ENCODE measurements around the gene PDE4A.
"Not testable (repeated sequence)": the region's sequence is repeated elsewhere in the genome, so short reads cannot be mapped to it uniquely, and the experiment has no call there.

PDE4A gene

DNA sequence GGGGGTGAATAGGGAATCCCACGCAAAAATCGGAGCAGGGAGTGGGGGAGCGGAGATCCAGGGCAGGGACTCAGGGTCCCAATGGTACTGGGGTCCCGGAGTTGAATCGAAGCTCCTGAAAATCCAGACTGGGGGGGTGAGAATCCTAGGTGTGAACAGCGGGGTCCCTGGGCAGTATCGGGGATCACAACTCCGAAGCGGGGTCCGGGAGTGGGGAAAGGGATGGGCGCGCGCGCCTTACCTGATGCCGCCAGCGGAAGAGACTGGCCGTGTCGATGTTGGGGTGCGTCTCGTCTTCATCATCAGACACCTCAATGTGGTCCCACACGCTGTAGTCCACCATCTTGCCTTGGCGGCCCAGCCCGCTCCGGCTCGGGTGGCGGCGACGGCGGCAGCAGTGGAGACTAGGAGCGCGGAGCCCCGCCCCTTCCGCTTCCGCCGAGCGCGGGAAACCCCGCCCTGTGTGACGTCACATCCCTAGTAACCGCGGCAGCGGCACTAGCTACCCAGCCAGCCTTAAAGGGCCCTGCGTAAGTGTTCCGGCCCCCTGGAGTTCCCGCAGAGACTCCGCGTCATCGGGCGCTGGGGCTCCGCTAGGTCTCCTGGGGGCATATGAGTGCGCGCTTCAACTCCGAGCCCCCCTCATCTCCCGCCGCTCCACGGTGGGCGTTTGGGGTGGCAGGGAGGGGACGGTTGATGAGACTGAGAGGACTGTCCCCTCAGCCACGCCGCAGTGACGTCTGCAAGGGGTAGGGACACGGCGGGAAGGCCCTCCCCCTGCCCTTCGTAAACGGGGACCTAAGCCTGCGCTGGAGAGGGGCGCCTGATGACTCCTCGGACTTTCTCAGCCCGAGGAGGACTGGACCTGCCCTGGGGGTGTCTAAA, 17.0 kb upstream of the PDE4A start, which contains the start of gene CDC37:
Gene CDC37, minus strand, starts transcription at position 406 of the 885 bp plus-strand sequence. Its CDS starts 63 bp downstream, at position 343.
- peak; percentile 95 for FAIRE-seq

DNA sequence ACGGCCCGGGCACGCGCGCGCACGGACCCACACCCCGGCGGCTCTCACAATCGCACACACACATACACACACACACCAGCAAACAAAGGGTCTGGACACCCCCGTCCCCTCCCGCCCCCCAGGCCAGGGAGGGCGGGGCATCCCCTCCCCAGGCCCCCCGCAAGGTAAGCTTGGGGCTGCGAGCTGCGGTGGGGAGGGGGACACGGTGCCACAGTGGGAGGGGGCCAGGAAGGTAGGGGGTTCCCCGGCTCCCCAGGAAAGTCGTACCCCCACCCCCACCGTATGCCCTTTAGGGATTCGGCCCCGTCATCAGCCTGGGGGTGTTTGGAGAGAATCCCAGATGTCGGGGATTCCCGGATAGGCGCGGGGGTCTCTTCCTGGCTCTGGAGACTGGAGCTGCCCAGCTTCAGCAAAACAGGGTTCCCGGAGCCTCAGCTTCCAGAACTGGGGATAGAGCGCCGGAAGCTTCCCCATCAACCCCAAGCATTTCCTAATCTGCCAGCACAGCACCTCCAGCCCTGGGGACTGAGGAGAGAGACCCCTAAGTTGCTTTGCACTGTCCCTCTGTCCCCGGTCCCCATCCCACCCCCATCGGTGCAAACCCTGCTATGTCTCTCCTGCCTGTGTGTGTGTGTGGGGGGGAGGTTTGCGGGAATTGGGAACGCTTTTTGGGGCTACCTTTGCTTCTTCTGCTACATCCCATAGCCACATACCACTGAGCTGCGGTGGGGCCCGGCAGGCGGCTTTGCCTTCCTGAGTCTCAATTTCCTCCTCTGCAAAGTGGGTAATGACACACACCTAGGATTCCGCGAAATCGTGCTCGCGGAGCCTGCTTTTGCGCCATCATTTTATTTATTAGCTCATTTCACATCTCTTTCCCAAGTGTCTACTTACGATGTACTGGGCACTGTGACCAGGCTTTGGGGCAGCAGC, 15.2 kb upstream of the PDE4A start:
- FAIRE-seq (no peak), DNase-seq (ENCODE audit: insufficient read length, low spot score) (no peak)

More for the DNA sequence above, 17.0 kb upstream of the PDE4A start, which contains the start of gene CDC37:
- peak; percentile 99 for DNase-seq (ENCODE audit: insufficient read length, low spot score)

DNA sequence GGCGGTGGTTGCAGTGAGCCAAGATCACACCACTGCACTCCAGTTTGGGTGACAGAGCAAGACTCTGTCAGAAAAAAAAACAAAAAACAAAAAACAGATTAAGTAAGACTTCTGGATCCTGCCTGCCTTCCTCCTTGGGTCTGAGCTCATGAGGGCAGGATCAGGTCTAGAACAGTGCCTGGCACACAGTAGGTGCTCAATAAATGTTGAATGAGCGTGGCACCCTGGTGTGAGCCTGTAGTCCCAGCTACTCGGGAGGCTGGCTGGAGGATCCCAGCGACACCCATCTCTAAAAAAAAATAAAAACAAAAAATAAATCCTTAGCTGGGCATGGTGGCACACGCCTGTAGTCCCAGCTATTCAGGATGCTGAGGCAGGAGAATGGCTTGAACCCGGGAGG, 14.1 kb upstream of the PDE4A start:
- DNase-seq (ENCODE audit: insufficient read length, low spot score) (no peak), FAIRE-seq (no peak)

- no peak for FAIRE-seq
- no peak for DNase-seq (ENCODE audit: insufficient read length, low spot score)
These were observed 13.2 kb upstream of the PDE4A start for GRCh38 chr19:10407096-10407495.

DNA sequence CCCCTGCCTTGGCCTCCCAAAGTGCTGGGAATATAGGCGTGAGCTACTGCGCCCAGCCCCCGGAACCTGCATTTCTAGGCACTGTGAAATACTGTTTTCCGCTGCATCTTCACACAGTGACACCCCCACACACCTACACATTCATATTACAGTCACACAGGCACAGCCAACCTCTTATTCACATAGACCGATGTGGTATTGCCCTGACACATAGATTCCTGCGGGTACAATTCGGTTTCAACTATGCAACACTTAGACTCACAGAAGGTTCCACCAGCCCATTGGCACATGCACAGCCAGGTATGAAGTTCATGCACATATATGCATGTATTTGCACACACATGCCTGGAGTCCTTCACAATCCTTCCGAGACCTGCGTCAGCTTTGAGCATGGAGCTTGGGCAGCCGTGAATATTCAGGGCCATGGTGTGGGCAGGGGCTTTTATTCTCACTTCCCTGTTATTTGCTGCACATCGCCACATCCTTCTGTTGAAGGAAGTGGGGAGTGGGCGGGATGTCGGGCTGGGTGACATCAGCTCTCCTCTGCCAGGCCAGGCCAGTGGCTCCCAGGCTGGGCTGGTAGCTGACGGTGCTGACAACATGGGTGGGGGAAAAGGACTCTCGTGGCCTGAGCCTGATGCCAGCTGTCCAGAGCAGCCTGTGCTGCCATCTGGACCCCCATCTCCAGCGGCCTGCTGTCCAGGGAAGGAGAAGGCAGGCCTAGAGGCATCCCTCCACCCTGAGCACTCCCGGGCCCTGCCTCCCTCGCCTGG, 11.6 kb upstream of the PDE4A start:
- DNase-seq (ENCODE audit: insufficient read length, low spot score) = no peak
- FAIRE-seq = peak; percentile 85

DNA sequence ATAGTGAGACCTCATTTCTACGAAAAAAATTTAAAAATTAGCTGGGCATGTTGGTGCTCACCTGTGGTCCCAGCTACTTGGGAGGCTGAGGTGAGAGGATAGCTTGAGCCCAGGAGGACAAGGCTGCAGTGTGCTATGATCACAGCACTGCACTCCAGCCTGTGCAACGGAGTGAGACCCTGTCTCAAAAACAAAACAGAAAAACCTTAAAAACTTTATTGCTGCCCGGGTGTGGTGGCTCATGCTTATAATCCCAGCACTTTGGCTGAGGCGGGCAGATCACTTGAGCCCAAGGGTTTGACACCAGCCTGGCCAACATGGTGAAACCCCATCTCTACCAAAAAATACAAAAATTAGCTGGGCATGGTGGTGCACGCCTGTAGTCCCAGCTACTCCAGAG, 9.1 kb upstream of the PDE4A start:
- DNase-seq (ENCODE audit: insufficient read length, low spot score); FAIRE-seq: not testable (repeated sequence)

GRCh38 chr19:10412257-10412977, 7.9 kb upstream of the PDE4A start:
- DNase-seq (ENCODE audit: insufficient read length, low spot score) (no peak), FAIRE-seq (peak; percentile 96)

- no peak for FAIRE-seq
- no peak for DNase-seq (ENCODE audit: insufficient read length, low spot score)
These were observed 4.3 kb upstream of the PDE4A start for GRCh38 chr19:10416083-10416379.

GRCh38 chr19:10416380-10417257, 3.7 kb upstream of the PDE4A start:
- peak; percentile 84 for FAIRE-seq

DNA sequence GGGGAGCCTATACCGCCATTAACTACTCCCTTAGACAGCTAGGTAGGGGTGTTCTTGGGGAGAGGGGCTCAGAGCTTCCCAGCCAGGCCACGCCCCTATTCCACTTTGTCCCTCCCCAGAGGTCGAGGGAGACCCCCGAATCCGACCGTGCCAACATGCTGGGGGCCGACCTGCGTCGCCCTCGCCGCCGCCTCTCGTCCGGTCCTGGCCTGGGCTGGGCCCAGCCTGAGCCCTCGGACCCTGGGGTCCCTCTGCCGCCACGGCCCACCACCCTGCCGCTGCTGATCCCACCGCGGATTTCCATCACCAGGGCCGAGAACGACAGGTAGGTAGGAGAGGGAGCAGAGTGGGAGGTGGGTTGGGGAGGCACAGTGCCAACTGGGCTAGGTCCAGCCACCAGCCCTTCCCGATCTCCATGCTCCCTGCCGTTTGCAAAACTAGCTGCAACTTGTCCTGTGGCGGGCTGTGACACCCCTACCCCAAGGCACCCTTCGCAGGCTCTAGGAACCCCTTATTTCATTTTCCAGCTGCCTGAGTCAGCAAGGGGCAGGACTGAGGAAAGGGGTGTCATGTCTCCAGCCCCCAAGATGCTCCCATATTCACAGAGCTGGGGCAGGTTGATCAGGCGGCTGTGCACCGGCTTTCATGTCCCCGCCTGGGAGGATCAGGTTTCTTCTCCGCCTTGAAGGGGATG, 2.6 kb upstream of the PDE4A start:
- FAIRE-seq (no peak), DNase-seq (ENCODE audit: insufficient read length, low spot score) (no peak)

More at GRCh38 chr19:10416380-10417257, 3.7 kb upstream of the PDE4A start:
- DNase-seq (ENCODE audit: insufficient read length, low spot score) = peak; percentile 89

DNA sequence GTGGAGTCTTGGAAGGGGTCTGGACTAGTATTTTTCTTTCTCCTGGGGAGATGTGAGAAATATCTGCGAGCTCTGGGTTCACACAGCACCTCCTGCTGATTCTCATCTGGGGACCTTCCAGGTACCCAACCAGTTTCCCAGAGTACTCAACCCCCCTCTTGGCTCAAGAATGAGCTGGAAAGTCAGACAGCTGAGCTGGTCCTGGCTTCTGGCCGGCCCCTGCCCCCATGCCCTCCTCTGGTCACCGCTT, 2.2 kb upstream of the PDE4A start:
- DNase-seq (ENCODE audit: insufficient read length, low spot score) (no peak), FAIRE-seq (no peak)

GRCh38 chr19:10418485-10419199, 1.7 kb upstream of the PDE4A start:
- DNase-seq (ENCODE audit: insufficient read length, low spot score) (no peak), FAIRE-seq (no peak)

DNA sequence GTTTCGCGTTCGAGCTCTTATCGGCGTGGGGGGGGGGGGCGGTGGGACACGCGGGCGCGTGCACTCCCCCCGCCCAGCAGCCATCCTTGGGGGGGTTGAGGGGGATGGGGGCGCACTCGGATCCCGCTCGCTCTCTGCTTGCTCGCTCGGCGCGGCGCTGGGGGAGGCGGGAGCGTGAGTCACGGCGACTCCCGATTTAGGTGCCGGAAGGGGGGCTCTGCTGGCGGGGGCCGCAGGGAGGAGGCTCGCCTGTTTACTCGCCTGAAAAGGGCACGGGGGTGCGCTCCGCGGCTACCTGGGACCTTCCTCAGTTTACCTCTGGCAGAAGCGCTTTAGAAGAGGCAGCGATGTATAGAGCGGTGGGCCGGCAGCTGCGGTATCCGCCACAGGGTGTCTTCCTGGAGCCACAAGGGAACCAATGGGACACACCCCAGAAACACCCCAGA, 1.1 kb upstream of the PDE4A start:
- no peak for DNase-seq (ENCODE audit: insufficient read length, low spot score)
- no peak for FAIRE-seq

GRCh38 chr19:10419646-10420443, 493 bp upstream of the PDE4A start:
- DNase-seq (ENCODE audit: insufficient read length, low spot score) (no peak), FAIRE-seq (no peak)

DNA sequence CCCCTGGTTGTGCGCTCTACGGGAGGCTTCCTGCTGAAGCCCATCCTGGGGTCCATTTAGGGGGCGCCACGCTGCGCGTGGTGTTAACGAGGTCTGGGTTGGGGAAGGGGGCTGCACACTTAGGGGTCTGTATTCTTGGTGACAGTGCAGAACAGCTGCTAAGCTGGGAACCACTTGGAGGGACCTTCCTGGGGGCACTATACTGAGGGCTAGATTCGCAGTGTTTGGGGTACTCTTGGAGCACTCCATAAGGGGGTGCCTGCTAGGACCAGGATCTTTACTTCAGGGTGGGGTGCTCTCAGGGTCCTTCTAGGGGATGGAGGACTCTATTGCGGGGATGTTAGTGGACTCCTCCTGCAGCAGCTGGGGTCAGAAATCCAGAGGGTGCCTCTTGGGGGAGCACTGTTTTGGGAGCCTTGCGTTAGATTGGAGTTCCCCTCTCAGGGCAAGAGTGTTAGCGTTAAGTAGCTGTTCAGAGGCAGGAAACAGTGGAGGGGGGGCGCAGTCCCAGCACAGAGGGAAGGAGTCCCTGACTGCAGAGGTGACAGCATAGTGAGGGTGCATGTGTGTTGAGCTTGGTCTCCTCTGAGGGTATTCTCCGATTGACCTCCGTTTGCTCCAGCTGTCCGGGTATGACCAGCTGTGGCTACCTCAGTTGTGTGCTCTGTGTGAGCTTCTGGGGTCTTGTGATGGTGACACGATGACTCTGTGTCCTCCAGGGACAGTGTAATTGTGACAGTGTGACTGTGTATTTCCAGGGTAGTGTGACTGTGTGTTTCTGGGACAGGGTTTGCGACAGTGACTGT, 1.1 kb downstream of the PDE4A start:
- DNase-seq (ENCODE audit: insufficient read length, low spot score) (no peak), FAIRE-seq (no peak)

DNA sequence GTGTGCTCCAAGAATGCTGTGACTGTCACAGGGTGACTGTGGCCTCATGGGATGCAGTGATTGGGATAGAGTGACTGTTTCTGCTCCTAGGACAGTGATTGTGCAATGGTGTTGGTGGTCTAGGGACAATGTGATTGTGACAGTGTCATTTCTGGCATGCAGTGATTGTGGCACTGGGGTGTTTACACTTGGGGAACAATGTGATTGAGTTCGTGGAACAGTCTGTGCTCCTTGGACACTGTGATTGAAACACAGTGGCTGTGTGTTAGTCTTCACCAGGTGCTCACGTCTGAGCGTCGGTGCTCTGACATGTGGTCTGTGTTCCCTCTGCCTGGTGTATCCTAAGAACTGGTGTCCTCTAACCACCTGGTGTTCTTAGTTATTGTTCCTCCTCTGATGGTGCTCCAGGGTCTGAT, 1.7 kb downstream of the PDE4A start:
- DNase-seq (ENCODE audit: insufficient read length, low spot score) = no peak
- FAIRE-seq = no peak

All from GM19239 (cell line).